ENCODE measurements around the gene ARL6IP4.
"Not testable (repeated sequence)": the region's sequence is repeated elsewhere in the genome, so short reads cannot be mapped to it uniquely, and the experiment has no call there.

The ARL6IP4 gene

DNA sequence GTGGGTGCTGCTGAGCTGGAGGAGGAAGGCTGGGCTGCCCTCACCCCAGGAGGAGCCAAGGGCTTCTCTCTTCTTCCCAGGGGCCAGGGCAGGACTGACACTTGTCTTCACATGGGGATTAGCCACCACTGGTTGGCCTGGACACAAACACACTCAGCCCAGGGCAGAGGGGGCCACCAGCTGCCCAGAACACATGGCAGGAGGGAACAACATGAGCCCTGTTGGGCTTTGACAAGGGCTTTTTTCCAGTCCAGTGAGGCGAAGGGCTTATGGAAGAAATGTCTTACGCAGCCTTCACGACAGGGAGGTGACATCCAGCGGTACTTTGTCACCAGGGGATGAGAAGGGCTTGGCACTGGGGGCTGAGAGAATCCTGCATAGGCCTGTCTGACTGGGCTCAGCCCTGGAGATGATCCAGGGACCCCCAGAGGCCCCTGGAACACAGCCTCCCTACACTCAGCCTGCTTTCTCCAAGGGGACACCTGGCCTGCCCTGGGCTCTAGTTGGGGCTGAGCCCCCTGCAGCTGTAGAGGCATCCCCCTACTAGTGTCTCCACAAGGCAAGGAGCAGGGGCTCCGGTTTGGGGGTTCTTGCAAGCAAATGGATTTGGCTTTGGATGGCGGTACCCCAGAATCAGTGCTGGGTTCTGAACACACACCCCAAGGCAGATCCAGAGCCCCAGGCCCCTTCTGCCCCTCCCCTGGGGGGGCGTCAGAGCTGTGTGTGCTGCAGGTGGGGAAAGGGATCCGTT is 18.9 kb downstream of the ARL6IP4 start:
- Histone ChIP-seq H3K27ac (no peak overlapping the region), H3K4me3 (no peak overlapping the region)

DNA sequence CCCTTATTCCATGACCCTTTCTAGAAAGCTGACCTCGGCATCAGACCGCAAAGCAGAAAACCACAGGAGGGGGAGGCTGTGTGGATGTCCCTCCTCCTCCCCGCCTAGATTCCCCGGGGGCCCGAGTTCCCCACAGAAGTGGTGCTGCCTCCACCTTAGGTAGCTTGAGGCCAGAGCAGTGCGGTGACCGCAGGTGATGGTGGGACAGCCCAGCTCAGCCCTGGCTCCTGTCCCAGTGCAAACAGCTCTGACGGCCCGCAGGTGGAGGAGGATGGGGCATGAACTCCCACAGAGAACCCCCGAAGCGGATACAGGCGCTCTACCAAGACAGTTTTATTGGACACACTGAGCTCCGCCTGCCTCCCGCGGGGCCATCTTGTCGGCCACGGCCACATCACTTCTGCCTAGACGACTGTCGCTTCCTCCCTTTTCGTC is 19.5 kb downstream of the ARL6IP4 start:
- H3K27ac ChIP-seq: no peak overlapping the region

DNA sequence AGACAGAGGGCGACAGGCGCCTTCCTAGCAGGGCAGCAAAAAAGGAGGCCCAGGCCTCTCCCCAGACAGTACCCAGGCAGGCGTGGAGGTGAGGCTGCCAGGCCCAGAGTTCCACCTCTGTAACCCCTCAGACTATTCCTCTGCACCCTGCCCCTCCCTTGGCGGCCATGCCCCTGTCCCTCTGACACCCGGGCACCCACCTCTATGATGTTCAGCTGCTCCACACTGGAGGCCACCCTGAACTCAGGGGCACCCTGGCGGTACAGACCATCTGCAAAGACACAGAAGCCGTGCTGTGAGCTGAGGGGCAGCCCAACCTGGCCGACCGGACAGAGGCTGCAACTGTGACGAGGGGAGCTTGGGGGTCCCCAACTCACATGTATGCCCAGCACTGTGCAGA is 20.1 kb downstream of the ARL6IP4 start:
- no peak overlapping the region for H3K4me3 ChIP-seq
- H3K27ac ChIP-seq: no peak overlapping the region

More for the DNA sequence above, 19.5 kb downstream of the ARL6IP4 start:
- no peak overlapping the region for H3K4me3 ChIP-seq

DNA sequence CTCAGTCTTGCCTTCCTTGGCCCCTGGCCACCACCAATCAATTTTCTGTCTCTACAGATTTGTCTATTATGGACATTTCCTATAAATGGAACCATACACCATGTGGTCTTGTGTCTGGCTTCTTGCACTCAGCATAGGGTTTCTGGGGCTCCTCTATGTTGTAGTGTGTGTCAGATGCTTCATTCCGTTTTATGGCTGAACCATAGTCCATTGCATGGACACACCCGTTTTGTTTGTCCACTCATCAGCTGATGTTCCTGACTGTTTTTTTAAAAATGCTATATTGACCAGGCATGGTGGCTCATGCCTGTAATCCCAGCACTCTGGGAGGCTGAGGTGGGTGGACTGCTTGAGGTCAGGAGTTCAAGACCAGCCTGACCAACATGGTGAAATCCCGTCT is 21.0 kb downstream of the ARL6IP4 start:
- no peak overlapping the region for H3K4me3 ChIP-seq
- H3K27ac ChIP-seq: no peak overlapping the region

DNA sequence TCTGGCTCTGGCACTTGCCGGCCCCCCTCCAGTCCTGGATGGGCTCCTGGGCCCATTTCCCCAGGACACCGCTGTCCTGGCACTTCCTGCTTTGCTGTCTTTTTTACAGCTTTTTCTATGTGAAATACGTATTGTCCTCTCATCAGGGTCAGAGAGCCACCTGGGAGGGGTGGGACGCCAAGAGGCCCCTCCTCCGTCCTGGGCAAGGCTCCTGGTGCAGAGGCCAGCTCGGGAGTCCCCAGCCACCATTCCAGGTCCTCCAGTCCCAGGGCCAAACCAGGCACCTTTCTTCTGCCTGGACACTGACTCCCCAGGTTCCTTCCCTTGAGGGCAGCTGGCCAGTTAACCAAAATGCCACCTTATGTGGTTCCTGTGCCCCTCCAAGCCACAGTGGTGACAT is 22.8 kb downstream of the ARL6IP4 start:
- H3K27ac ChIP-seq: no peak overlapping the region
- no peak overlapping the region for H3K4me3 ChIP-seq

DNA sequence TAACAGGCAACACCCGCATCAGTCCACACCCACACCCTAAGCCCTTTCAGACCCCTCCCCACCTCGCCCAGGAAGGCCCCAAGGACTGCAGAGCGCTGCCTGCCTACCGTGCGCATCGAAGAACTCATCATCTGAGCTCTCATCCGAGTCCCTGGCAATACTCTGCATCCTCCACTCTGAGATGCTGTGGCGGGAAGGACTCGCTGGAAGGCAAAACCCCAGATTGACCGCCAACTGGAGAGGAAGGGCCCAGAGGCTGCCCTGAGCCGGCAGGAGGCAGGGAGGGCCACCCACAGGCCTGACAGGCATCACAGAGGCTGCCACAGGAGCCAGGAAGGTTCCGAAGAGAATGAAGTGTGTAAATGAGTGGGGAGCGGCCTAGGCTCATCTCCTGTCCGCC is 23.8 kb downstream of the ARL6IP4 start:
- Histone ChIP-seq H3K27ac (no peak overlapping the region), H3K4me3 (no peak overlapping the region)

DNA sequence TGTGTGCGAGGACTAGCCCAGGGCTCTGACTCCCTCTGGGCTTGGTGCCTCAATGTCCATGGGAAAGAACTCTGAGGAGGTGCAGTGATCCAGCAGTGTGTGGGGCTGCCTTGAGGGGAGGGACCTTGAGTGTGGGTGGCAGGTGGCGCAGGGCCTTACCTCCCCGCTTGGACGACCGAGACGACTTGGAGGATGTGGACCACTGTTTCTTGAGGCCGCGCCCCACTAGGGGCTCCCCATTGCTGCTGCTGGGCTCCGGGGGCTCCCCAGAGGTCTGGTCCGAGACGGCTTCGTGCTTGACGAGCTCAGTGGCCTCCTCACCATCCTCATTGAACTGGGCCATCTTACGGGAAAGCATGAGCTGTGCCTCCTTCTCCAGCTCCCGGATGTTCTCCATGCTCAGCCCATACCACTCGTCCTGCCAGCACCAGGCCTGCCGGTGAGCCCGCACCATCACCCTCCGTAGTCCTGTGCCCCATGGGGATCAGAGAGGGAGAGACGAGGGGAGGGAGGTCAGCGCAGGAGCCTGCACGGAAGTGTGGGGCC is 24.7 kb downstream of the ARL6IP4 start:
- Histone ChIP-seq H3K27ac (no peak overlapping the region), H3K4me3 (no peak overlapping the region)

DNA sequence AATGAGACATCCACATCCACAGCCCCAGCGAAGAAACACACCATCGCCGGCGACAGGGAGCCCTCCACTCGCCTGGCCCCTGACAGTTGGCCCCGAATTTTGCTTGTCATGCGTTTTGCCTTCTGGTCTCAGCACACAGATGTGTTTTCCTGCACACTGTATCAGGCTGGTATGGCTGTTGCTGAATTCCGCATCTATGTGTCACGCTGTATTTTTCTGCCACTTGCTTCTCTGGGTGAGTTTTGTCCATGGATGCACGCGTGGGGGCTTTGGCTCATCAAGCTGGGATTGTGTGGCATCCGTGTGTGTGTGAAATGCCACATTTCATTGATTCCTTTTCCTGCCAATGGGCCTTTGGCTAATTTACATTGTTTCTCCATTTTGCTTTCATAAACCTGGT is 26.5 kb downstream of the ARL6IP4 start:
- no peak overlapping the region for H3K4me3 ChIP-seq
- no peak overlapping the region for H3K27ac ChIP-seq

DNA sequence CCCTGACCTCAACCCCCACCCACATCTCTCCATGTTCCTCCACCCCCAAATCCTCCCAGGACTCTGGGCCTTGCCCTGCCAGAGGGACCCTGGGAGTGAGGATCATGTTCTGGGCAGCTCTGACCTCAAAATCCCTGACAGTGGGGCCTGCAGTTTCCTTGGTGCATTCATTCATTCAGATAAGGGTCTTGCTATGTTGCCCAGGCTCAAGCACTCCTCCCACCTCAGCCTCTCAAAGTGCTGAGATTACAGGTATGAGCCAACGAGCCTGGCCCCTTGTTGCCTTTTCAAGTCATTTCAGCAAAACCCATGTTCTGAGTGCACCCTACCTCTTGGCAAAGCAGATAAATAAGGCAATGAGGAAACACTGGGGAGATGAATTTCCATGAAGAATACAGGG is 29.6 kb downstream of the ARL6IP4 start:
- Histone ChIP-seq H3K4me3 (no peak overlapping the region), H3K27ac (no peak overlapping the region)

DNA sequence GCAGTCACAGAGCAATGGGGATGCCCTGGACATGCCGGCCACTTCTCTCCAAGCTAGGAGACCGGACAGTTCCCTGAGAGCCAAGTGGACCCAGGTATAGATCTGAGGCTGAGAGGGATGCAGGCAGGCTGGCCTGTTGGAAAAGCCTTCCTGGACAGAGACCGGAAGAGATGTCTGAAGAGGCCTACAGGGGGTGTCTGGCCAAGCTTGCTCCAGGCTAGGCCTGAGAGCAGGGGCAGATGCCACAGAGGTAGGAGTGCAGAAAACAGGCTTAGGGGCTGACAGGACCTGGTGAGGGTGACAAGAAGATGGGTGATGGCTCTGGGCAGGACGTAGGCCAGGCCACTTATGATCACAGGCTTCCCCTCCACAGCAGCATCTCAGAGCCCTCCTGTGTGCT is 30.2 kb downstream of the ARL6IP4 start:
- Histone ChIP-seq H3K4me3 (no peak overlapping the region), H3K27ac (no peak overlapping the region)

DNA sequence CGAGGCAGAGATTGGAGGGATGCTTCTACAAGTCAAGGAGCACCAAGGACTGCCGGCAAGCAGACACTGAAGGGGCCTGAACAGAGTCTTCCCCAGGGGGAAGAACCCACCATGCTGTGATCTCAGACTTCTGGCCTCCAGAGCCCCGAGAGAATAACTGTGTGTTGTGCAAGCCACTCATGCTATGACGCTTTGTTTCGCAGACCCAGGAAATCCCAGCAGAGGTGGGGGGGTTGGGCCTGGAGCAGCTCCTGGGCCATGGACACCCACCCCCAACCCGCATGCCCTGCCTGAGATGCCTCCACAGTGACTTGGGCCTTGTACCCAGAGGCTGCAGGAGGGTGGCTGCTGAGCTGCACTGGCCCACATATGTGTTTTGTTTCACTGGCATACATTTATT is 31.2 kb downstream of the ARL6IP4 start:
- Histone ChIP-seq H3K27ac (no peak overlapping the region), H3K4me3 (no peak overlapping the region)

DNA sequence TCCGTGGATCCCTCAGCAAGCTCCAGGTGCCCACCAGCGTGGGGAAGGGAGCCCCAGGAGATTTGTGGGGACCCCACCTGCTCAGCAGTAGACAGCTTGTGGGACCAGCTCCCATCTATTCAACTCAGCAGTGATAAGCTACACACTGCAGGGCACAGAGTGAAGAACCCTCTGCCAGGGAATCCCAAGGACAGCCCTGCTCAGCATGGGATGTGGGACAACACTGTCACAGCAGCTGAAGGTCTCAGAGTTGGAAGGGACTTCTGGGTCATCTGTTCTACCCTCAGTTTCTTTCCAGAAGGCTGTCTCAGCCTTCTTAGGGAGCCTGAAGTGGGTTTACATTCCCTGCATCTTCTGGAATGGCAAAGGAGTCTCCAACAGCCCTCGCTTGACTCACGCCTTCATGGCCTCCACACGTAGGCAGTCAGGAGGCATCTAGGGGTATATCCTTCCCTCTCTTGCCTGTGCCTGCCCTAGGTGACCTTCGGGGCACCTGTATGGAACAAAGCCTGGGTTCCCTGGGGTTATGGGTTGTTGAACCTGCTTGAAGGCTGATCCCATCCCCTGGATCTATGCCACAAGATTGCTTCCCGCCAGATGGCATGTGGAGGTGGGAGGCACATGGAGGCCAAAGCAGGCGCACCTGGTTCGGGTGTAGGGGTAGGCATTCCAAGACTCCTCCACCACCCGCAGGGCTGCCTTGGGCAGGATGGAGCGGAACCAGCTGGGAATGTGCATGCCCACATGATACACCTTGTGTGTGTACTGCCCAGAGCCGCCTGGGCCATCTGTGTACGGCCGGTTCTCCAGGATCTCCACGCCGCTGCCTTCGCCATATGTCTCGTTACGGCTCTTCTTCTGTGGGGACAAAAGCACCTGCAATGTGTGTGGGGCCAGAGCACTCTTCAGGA is 33.0 kb downstream of the ARL6IP4 start:
- no peak overlapping the region for H3K4me3 ChIP-seq
- H3K27ac ChIP-seq: no peak overlapping the region

DNA sequence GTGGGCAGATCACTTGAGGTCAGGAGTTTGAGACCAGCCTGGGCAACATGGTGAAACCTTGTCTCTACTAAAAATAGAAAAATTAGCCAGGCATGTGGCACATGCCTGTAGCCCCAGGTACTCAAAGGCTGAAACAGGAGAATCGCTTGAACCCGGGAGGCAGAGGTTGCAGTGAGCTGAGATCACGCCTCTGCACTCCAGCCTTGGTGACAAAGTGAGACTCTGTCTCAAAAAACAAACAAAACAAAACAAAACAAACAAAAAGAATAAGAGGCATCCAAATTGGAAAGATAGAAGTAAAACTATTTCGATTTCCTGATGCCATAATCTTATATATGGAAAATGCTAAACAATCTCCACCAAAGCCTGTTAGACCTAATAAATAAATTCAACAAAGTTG is 34.0 kb downstream of the ARL6IP4 start:
- H3K4me3 ChIP-seq, H3K27ac ChIP-seq: not testable (repeated sequence)

DNA sequence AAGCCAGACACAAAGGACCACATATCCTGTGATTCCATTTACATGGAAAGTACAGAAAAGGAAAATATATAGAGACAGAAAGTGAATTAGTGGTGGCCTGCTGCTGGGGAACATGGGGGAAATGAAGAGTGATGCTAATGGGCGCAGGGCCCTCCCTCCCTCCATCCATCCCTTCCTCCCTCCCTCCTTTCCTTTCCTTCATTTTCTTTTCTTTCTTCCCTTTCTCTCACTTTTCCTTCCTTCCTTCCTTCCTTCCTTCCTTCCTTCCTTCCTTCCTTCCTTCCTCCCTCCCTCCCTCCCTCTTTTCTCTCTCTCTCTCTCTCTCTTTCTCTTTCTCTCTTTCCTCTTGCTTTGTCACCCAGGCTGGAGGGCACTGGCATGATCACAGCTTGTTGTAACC is 37.3 kb downstream of the ARL6IP4 start:
- Histone ChIP-seq H3K27ac (no peak overlapping the region), H3K4me3 (no peak overlapping the region)

DNA sequence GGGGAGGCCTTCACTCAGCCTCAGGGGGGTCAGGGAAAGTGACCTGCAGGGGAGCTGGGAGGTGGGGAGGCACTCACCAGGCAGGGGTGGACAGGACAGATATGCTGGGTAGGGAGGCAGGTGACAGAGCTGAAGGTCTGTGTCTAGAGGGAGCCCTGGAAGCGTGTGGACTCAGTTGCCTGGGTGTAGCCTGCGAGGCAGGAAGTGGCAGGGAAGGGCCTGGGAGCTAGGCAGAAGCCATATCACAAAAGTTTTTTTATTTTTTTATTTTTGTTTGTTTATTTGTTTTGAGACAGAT is 39.3 kb downstream of the ARL6IP4 start:
- Histone ChIP-seq H3K27ac (no peak overlapping the region), H3K4me3 (no peak overlapping the region)

DNA sequence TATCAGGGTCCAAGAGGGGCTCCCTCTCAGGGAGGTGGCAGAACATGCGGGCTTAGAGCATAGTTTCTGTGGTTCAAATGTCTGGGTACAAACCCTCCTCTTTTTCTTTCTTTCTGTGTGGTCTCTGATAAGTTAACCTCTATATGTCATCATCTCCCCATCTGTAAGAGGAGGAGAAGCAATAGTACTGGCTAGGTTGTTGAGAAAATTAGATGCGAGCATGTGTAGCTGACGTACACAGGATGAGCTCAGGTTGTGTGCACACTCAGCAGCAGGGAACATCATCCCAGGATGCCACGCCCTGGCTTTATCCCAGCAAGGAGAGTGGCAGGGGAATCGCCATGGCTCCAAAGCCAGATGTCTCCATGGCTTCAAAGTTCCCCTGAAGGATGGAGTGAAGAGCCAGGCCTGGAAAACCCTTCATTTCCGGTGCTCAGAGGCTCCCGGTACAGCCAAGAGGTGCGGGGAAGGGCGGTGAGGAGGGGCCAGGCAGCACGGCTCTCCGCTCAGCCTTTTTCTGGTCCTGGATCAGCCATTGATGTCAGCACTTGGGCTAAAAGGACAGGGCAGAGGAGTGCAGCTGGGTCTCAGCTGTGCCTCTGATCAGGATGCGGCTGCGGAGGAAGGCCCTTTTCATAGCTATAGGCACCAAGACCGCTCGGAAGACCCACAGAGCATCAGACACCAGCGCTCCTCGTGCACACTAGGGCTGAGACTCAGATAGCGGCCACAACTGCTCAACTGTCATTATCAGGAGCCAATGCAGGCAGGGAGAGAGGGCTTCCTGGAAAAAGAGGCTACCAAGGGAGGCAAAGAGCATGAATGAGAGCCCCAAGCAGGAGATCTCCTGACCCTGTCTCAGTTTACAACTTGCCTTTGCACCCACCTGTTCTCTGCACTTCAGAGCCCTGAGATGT is 41.5 kb downstream of the ARL6IP4 start:
- Histone ChIP-seq H3K27ac (no peak overlapping the region), H3K4me3 (no peak overlapping the region)

DNA sequence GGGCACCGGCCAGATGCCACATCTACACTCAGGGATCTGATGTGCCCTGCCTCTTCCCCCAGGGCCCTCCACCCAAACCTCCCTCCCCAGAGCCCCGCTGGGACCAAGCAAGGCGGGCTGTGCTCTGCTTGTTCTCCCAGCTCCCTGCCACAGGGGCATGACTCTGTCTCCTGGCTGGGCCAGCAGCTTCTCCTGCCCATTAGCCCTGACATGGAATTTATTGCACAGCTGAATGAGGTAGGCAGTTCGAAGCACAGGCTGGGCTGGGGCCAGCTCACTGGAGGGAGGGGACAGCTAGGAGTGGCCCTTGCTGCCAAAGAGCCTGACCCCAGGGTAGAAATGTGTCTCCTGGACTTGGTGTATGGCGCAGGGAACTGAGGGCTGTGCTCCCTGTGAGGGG is 42.4 kb downstream of the ARL6IP4 start:
- H3K27ac ChIP-seq: no peak overlapping the region
- H3K4me3 ChIP-seq: no peak overlapping the region

DNA sequence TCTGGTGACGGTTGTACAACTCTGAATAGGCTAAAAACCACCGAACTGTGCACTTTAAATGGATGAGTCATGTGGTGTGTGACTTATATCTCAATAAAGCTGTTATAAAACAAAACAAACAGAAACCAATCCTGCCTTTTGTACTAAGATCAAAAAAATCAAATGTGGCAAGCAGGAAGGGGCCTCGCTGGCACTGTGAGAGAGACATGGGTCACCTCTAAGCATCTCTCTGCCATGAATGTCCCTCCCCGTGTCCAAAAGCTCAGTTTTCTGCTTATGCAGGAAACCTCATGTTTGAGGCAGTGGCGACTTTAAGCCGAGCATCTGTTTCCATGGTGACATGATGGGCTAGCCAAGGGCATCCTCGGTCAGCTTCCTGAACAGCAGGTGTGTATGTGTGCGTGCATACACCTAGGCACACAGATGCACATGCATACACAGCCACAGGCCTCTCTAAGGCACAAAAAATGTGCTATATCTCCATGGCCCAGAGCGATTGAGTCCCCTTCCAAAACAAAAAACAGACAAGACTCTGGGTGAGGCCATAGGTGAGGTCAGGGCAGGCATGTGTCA is 44.4 kb downstream of the ARL6IP4 start:
- H3K27ac ChIP-seq: no peak overlapping the region
- H3K4me3 ChIP-seq: no peak overlapping the region

DNA sequence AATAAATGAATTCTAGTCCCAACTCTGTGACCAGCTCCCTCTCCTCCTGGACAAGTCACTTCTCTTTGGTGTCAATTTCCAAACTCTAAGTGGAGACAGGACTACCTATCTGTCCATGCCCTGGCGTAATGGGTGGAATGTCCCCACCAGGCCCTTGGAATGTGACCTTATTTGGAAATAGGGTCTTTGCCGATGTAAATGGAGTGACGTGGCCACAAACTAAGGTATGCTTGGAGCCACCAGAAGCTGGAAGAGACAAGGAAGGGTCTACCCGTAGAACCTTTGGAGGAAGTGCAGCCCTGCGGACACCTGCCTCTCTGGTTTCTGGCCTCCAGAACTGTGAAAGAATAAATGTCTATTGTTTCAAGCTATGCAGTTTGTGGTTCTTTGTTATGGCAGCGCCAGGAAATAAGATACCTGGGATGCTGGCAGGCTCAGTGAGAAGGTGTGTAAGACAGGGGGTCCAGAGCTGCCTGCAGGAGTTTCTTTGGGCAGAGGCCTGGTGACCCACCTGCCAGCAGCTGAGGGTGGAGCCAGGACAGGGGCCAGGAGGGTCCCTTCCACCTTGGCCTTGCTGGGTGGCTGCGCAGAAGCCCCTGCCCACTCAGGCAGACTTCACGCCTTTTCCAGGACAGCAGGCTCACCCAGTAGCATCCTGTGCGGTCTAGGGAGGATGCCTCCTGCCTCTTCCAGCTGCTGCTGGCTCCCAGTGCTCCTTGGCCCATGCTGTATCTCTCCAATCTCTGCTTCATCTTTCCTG is 45.8 kb downstream of the ARL6IP4 start:
- Histone ChIP-seq H3K27ac (no peak overlapping the region), H3K4me3 (no peak overlapping the region)

All from skin epidermis (tissue), 12 donors.